Stimulated activated naive CD8-positive, alpha-beta T cell treated with anti-CD3 and anti-CD28 coated beads, Interleukin-15, Interleukin-2, amounts not matched to agents 100 ng/mL and 50 ng/mL, for 24 hours (primary cell): Measurements from ENCODE around the gene HAUS8.
"Not testable (repeated sequence)": the region's sequence is repeated elsewhere in the genome, so short reads cannot be mapped to it uniquely, and the experiment has no call there.

Source experiments
- H3K27ac Mint-ChIP-seq: one replicate; pipeline ENCODE4 v1.8.0; 2021; ENCODE audit warnings: mild to moderate bottlenecking, mixed read lengths
- H3K27me3 Mint-ChIP-seq: one replicate; pipeline ENCODE4 v1.8.0; 2021; ENCODE audit warnings: mixed read lengths
- H3K36me3 Mint-ChIP-seq: one replicate; pipeline ENCODE4 v1.8.0; 2021; ENCODE audit warnings: low read depth, mixed read lengths
- H3K4me1 Mint-ChIP-seq: one replicate; pipeline ENCODE4 v1.8.0; 2021; ENCODE audit warnings: low read depth, mixed read lengths
- H3K4me3 Mint-ChIP-seq: one replicate; pipeline ENCODE4 v1.8.0; 2021; ENCODE audit warnings: mild to moderate bottlenecking, mixed read lengths
- H3K9me3 Mint-ChIP-seq: one replicate; pipeline ENCODE4 v1.8.0; 2021; ENCODE audit warnings: mixed read lengths

Gene HAUS8

DNA sequence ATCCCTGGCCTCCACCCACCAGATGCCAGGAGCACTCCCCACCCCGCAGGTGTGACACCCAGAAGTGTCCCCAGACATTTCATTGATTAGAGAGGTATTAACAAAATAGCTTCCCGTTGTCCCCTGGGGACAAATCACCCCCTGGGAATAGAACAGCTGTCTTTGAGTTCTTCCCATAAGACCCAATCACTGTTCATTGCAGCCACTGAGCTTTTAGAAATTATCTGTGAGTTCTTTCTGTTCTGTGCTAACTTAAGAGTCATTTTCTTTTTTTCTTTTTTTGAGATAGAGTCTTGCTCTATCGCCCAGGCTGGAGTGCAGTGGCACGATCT is 33.2 kb upstream of the HAUS8 start:
- no peaks in the 10 kb centered on the region for H3K27me3 Mint-ChIP-seq

DNA sequence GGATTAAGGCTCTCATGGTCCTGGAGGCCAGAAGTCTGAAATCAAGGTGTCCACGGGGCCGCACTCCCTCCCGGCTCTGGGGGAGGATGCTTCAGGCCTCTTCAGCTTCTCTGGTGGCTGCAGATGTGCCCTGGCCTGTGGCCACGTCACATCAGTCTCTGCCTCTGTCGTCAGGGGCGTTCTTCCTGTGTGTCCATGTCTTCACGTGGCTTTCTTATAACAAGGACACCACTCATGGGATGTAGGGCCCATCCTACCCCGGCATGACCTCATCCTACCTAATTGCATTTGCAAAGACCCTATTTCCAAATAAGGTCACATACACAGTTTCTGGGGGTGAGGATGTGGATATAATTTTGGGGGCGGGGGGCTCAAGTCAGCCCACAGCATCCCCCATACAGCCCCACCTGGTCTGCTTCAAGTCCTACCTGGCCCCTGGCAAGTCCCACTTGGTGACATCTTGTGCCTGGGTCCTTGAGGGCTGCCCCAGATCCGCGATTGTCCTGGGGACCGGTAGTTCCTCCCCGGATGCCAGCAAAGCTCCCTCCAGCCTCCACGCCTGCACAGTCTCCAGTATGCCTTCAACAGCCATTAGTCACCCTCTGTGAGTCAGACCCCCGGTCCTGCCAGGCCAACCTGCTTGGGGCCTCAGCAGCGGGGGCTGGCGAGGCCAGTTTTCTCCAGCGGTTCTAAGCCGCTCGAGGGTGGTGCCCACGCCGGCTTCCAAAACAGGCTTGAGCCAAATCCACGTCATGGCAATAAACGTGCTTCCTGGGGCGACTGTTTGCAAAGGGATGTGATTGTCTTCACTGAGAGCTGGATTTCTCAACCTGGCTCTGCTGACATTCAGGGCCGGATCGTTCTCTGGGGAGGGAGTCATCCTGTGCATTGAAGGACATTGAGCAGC is 32.5 kb upstream of the HAUS8 start:
- Mint-ChIP-seq H3K27me3 (no peaks in the 10 kb centered on the region), H3K9me3 (no peaks in the 10 kb centered on the region), H3K4me1 (peaks cover 74% of the 10 kb centered on the region), H3K27ac (no peak overlapping the region), H3K4me3 (no peak overlapping the region), H3K36me3 (peaks cover 38% of the 10 kb centered on the region)

More for the DNA sequence above, 33.2 kb upstream of the HAUS8 start:
- no peaks in the 10 kb centered on the region for H3K9me3 Mint-ChIP-seq
- H3K36me3 Mint-ChIP-seq = peaks cover 36% of the 10 kb centered on the region
- no peak overlapping the region for H3K4me3 Mint-ChIP-seq
- no peak overlapping the region for H3K27ac Mint-ChIP-seq
- H3K4me1 Mint-ChIP-seq = peaks cover 74% of the 10 kb centered on the region

DNA sequence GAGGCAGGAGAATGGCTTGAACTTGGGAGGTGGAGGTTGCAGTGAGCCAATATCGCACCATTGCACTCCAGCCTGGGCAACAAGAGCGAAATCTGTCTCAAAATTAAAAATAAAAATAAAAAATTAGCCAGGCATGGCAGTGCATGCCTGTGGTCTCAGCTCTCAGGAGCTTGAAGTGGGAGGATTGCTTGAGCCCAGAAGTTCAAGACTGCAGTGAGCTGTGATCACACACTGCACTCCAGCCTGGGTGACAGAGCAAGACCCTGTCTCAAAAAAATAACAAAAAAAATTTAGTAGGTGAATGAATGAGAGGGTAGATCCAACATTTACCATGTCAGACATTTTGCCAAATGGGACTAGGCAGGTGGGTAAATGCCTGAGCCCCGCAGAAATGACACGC is 31.7 kb upstream of the HAUS8 start:
- peaks cover 45% of the 10 kb centered on the region for H3K36me3 Mint-ChIP-seq
- not testable (repeated sequence) for H3K4me3 Mint-ChIP-seq, H3K9me3 Mint-ChIP-seq

GRCh38 chr19:17105556-17105955 is 30.3 kb upstream of the HAUS8 start:
- H3K27ac Mint-ChIP-seq = no peak overlapping the region
- no peaks in the 10 kb centered on the region for H3K9me3 Mint-ChIP-seq
- H3K27me3 Mint-ChIP-seq = no peaks in the 10 kb centered on the region
- peaks cover 63% of the 10 kb centered on the region for H3K4me1 Mint-ChIP-seq
- H3K36me3 Mint-ChIP-seq = peaks cover 46% of the 10 kb centered on the region
- no peak overlapping the region for H3K4me3 Mint-ChIP-seq

More for the DNA sequence above, 31.7 kb upstream of the HAUS8 start:
- H3K27me3 Mint-ChIP-seq, H3K27ac Mint-ChIP-seq: not testable (repeated sequence)
- peaks cover 71% of the 10 kb centered on the region for H3K4me1 Mint-ChIP-seq

DNA sequence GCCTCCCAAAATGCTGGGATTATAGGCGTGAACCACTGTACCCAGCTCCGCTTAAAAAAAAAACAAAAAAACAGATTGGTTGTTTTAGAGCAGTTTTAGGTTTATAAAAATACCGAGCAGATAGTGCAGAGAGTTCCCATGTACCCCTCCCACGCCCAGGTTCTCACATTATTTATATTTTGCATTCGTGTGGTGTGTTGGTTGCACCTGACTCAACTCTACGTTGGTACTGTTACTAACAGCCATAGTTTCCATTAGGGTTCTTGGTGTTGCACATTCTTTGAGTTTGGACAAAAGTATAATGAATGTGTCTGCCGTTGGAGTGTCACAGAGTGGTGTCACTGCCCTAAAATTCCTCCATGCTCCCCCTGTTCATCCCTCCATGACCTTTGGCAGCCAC is 29.4 kb upstream of the HAUS8 start:
- peaks cover 56% of the 10 kb centered on the region for H3K4me1 Mint-ChIP-seq
- H3K27ac Mint-ChIP-seq = no peak overlapping the region
- peaks cover 46% of the 10 kb centered on the region for H3K36me3 Mint-ChIP-seq
- no peaks in the 10 kb centered on the region for H3K27me3 Mint-ChIP-seq
- no peaks in the 10 kb centered on the region for H3K9me3 Mint-ChIP-seq
- no peak overlapping the region for H3K4me3 Mint-ChIP-seq

GRCh38 chr19:17103177-17103576 is 27.9 kb upstream of the HAUS8 start:
- Mint-ChIP-seq H3K9me3 (no peaks in the 10 kb centered on the region), H3K4me3 (no peak overlapping the region), H3K36me3 (peaks cover 46% of the 10 kb centered on the region), H3K4me1 (peaks cover 43% of the 10 kb centered on the region), H3K27me3 (no peaks in the 10 kb centered on the region), H3K27ac (peak overlapping the region; percentile 34)

DNA sequence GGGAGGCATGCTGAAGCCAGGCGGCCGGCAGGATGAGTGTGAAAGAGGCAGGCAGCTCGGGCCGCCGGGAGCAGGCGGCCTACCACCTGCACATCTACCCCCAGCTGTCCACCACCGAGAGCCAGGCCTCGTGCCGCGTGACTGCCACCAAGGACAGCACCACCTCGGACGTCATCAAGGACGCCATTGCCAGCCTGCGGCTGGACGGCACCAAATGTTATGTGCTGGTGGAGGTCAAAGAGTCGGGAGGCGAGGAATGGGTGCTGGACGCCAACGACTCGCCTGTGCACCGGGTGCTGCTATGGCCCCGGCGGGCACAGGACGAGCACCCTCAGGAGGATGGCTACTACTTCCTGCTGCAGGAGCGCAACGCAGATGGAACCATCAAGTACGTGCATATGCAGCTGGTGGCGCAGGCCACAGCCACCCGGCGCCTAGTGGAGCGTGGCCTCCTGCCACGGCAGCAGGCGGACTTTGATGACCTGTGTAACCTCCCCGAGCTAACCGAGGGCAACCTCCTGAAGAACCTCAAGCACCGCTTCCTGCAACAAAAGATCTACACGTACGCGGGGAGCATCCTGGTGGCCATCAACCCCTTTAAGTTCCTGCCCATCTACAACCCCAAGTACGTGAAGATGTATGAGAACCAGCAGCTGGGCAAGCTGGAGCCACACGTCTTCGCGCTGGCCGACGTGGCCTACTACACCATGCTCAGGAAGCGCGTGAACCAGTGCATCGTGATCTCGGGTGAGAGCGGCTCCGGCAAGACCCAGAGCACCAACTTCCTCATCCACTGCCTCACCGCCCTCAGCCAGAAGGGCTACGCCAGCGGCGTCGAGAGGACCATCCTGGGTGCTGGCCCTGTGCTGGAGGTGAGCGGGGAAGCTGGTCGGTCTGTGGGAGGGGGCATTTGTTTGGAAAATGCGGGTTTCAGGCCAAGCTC is 26.7 kb upstream of the HAUS8 start:
- Mint-ChIP-seq H3K27me3 (no peaks in the 10 kb centered on the region), H3K4me1 (peaks cover 32% of the 10 kb centered on the region), H3K36me3 (peaks cover 47% of the 10 kb centered on the region), H3K4me3 (no peak overlapping the region), H3K9me3 (no peaks in the 10 kb centered on the region), H3K27ac (no peak overlapping the region)

GRCh38 chr19:17098326-17098725 is 23.1 kb upstream of the HAUS8 start:
- Mint-ChIP-seq H3K4me1 (peaks cover 19% of the 10 kb centered on the region), H3K27ac (peak overlapping the region; percentile 61)

DNA sequence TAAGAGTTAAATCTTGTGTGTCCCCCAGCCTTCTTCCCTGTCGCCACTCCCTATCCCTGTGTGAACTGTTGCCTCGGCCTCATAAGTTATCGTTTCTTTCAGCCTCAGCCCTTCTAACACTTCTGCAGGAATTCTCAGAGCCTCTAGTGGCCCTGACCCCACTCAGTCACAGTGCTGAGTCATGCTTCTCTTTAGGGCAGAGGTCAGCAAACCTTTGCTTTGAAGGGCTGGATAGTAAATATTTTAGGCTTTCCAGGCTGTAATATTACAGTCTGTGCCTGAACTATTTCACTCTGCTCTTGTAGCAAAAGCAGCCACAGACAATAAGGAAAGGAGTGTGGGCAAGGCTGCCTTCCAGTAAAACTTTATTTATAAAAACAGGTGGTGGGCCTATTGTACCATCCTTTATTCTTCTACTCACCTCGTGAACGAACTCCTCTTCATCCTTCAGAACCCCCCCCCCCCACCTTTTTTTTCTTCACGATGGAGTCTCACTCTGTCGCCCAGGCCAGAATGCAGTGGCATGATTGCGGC is 22.4 kb upstream of the HAUS8 start:
- Mint-ChIP-seq H3K36me3 (peaks cover 21% of the 10 kb centered on the region), H3K4me3 (no peak overlapping the region), H3K27ac (no peak overlapping the region), H3K9me3 (no peaks in the 10 kb centered on the region), H3K27me3 (no peaks in the 10 kb centered on the region), H3K4me1 (peaks cover 17% of the 10 kb centered on the region)

More at GRCh38 chr19:17098326-17098725, 23.1 kb upstream of the HAUS8 start:
- no peaks in the 10 kb centered on the region for H3K9me3 Mint-ChIP-seq
- H3K4me3 Mint-ChIP-seq = no peak overlapping the region
- H3K27me3 Mint-ChIP-seq = no peaks in the 10 kb centered on the region
- peaks cover 28% of the 10 kb centered on the region for H3K36me3 Mint-ChIP-seq

GRCh38 chr19:17095141-17095919 is 20.1 kb upstream of the HAUS8 start:
- Mint-ChIP-seq H3K27me3 (no peaks in the 10 kb centered on the region), H3K4me1 (peaks cover 31% of the 10 kb centered on the region), H3K36me3 (peaks cover 12% of the 10 kb centered on the region), H3K27ac (no peak overlapping the region), H3K9me3 (no peaks in the 10 kb centered on the region), H3K4me3 (no peak overlapping the region)

- Mint-ChIP-seq H3K4me1 (peaks cover 37% of the 10 kb centered on the region), H3K36me3 (peaks cover 12% of the 10 kb centered on the region)
- H3K4me3 Mint-ChIP-seq, H3K27me3 Mint-ChIP-seq, H3K27ac Mint-ChIP-seq, H3K9me3 Mint-ChIP-seq: not testable (repeated sequence)
Measured at GRCh38 chr19:17094694-17095093, 19.4 kb upstream of the HAUS8 start.

- Mint-ChIP-seq H3K27ac (no peak overlapping the region), H3K4me3 (no peak overlapping the region), H3K4me1 (peaks cover 41% of the 10 kb centered on the region), H3K36me3 (peaks cover 8% of the 10 kb centered on the region), H3K9me3 (no peaks in the 10 kb centered on the region), H3K27me3 (no peaks in the 10 kb centered on the region)
Measured at GRCh38 chr19:17092696-17093095, 17.4 kb upstream of the HAUS8 start.

DNA sequence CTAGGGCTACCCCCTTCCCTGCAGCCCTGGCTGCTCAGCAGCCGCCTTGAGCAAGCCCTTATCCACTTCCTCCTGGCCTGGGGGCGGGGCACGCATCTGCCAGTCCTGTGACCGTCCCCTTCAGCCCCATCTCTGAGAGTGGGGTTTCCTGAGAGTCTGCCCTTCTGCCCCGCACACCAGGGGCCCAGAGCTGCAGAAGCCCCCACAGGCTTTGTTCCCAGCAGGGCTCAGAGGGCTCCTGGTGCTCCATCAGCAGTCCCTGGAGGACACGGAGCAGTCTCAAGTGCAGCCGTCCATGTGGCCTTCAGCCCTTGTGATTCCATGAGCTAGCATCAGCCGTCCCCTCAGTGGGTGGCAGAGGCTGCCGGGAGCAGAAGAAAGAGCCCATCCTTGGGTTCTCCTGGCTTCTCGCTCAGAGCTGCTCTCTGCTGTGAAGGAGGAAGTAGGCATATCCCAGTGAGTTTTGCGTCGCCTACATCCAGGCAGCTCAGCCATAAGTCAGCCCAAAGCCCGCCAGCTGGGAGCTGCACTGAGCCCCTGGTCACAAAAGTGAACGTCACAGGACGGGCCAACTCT is 16.6 kb upstream of the HAUS8 start:
- Mint-ChIP-seq H3K9me3 (no peaks in the 10 kb centered on the region), H3K27ac (no peak overlapping the region), H3K4me1 (peaks cover 44% of the 10 kb centered on the region), H3K27me3 (no peaks in the 10 kb centered on the region), H3K36me3 (peaks cover 8% of the 10 kb centered on the region), H3K4me3 (no peak overlapping the region)

DNA sequence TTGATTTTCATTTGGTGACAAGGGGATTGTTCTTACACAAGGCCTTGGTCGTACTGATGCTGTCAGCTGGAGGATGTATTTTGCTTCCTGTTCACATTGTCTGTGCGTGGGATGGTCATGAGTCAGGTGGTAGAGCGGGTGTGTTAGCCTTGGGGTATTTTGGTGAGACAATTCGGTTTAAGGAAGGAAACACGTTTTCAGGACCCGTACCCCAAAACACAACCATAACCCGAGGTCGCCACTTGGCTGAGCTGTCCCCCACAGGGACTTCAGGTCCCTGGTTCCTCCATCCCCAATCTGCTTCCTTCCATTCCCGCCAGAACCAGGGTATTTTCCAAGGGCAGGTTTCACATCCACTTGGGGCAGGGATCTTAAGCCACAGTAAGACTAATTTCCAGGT is 15.3 kb upstream of the HAUS8 start:
- Mint-ChIP-seq H3K36me3 (peaks cover 8% of the 10 kb centered on the region), H3K27me3 (no peaks in the 10 kb centered on the region), H3K4me1 (peaks cover 40% of the 10 kb centered on the region), H3K27ac (peak overlapping the region; percentile 84), H3K4me3 (peak overlapping the region; percentile 31), H3K9me3 (no peaks in the 10 kb centered on the region)
